Coronary artery (tissue), 2 donors: ENCODE data around the gene ASB7.

Experiments
- DNase-seq: peaks from one replicate; pipeline ENCODE4 v3.0.0-alpha.2; 2017; ENCODE audit warnings: low spot score
- H3K27ac ChIP-seq, 2 donors: fragments of 200-600 bp; sonication (generic); one replicate each; pipeline ENCODE4 v1.5.1; 2016 to 2019
- H3K4me3 ChIP-seq: fragments of 200-600 bp; sonication (generic); 2 replicates; pipeline ENCODE4 v1.5.1; 2016; ENCODE audit warnings: mild to moderate bottlenecking, moderate library complexity
- CTCF ChIP-seq: fragments of 200-600 bp; sonication (generic); IDR thresholded peaks from one replicate; pipeline ENCODE4 v1.5.1; 2019; ENCODE audit warnings: antibody characterized with exemption

ASB7 gene

GRCh38 chr15:100612539-100612938 lies 10.2 kb downstream of the ASB7 start:
- H3K27ac ChIP-seq, result no peak overlapping the region
- no peak for DNase-seq
- TF ChIP-seq CTCF, result no peak
- no peak overlapping the region for H3K4me3 ChIP-seq

DNA sequence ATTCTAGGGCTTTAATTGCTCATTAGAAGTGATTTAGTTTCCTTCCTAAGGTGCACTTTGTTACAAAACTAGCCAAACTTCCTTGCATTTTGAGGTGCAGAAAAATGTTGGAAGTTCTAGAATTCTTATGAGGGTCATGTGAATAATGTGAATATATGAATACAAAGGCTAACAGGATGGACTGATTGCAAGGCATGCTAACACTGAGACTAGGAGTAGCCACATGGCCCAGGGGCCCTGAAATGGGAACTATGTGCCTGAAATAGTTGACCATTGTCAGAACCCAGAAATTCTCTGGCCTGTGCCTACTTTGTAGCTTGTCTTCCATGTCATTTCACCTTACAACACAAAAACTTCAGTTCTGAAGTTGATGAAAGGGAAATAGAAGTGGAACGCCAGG lies 10.8 kb downstream of the ASB7 start:
- no peak for DNase-seq
- Histone ChIP-seq H3K4me3 (no peak overlapping the region), H3K27ac (no peak overlapping the region)
- TF ChIP-seq CTCF, result no peak

DNA sequence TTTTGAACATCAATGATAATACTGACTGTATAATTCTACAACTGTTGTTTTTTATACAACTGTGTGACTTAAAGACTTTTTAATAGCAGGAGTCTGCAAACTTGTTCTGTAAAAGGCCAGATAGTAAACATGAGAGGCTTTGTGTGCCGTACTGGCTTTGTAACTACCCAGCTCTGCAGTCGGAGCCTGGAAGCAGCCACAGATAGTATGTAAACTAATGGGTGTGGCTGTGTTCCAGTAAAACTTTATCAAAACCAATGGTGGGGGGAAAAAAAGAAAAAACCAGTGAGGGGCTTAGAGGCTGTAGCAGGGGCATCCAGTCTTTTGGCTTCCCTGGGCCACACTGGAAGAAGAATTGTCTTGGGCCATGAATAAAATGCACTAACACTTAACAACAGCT lies 11.9 kb downstream of the ASB7 start:
- no peak for TF ChIP-seq CTCF
- DNase-seq, result no peak
- Histone ChIP-seq H3K27ac (no peak overlapping the region), H3K4me3 (no peak overlapping the region)

GRCh38 chr15:100614918-100615317 lies 12.5 kb downstream of the ASB7 start:
- no peak overlapping the region for H3K27ac ChIP-seq
- no peak for DNase-seq
- no peak for TF ChIP-seq CTCF
- H3K4me3 ChIP-seq, result no peak overlapping the region

- DNase-seq, result no peak
- Histone ChIP-seq H3K4me3 (no peak overlapping the region), H3K27ac (no peak overlapping the region)
- TF ChIP-seq CTCF, result no peak
These were observed 13.4 kb downstream of the ASB7 start for GRCh38 chr15:100615801-100616200.

- no peak overlapping the region for H3K4me3 ChIP-seq
- TF ChIP-seq CTCF, result no peak
- H3K27ac ChIP-seq, result no peak overlapping the region
- no peak for DNase-seq
These were observed 14.3 kb downstream of the ASB7 start for GRCh38 chr15:100616700-100617099.

DNA sequence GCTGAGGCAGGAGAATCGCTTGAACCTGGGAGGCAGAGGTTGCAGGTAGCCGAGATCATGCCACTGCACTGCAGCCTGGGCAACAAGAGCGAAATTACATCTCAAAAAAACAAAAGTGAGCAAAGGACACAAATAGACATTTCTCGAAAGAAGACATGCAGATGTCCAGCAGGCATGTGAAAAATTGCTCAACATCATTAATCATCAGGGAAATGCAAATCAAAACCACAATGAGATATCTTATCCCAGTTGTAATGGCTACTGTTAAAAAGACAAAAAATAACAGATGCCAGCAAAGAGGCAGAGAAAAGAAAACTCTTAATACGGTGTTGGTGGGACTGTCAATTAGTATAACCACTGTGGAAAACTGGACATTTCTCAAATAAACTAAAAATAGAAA lies 20.9 kb downstream of the ASB7 start:
- no peak for DNase-seq

More for the DNA sequence above, 20.9 kb downstream of the ASB7 start:
- no peak overlapping the region for H3K27ac ChIP-seq
- no peak overlapping the region for H3K4me3 ChIP-seq
- no peak for TF ChIP-seq CTCF
